Stimulated activated CD8-positive, alpha-beta memory T cell treated with anti-CD3 and anti-CD28 coated beads, Interleukin-4, amount 100 ng/mL, for 1 hour (primary cell): Measurements from ENCODE around the gene SRSF5.

Source experiments
- DNase-seq, 2 donors: peaks; one replicate each; pipeline ENCODE4 v3.0.0-alpha.2; 2020; ENCODE audit warnings: low read depth in 2 of 2, low spot score in 1 of 2

Gene SRSF5

DNA sequence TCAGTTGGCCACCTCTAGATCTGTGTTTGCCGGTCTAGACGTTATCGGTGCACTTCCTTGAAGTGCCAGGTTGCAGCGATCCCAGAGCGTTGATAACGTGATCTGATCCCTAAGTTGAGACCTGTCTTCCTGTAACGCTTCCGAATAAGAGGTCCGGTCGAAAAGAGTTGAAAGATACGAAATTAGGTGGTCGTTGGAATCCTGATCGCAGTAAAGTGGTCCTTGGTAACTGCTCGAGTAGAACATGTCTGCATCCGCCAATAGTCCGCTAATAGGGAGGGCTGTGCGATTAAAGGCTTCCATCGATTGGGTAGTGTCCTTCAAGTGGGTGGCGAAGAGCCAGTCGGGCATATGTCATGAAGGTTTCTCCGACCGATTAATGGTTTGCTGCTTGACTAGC, 2.7 kb downstream of the SRSF5 start:
- no peak for DNase-seq

DNA sequence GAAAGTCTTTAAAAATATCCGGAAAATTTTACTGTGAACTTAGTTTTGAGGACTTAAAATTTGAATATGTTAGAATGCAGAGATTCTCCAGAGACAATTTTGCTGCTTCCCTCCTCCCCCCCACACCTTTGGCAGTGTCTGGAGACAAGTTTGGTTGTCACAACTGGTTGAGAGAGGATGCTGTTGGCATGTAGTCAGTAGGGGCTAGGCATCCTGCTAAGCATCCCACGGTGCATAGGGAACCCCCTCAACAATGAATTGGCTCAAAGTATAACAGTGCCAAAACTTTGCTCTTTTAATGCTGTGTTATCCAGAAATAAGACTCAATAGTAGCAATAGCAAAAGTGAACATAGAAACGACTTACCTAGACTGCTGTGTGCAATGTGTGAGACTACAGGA, 3.6 kb downstream of the SRSF5 start:
- DNase-seq = no peak

DNA sequence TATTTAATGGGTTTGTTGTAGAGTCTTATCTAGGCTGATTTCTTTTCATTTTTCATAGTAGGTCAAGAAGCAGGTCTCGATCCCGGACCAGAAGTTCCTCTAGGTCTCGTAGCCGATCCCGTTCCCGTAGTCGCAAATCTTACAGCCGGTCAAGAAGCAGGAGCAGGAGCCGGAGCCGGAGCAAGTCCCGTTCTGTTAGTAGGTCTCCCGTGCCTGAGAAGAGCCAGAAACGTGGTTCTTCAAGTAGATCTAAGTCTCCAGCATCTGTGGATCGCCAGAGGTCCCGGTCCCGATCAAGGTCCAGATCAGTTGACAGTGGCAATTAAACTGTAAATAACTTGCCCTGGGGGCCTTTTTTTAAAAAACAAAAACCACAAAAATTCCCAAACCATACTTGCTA, 4.2 kb downstream of the SRSF5 start:
- DNase-seq = no peak

DNA sequence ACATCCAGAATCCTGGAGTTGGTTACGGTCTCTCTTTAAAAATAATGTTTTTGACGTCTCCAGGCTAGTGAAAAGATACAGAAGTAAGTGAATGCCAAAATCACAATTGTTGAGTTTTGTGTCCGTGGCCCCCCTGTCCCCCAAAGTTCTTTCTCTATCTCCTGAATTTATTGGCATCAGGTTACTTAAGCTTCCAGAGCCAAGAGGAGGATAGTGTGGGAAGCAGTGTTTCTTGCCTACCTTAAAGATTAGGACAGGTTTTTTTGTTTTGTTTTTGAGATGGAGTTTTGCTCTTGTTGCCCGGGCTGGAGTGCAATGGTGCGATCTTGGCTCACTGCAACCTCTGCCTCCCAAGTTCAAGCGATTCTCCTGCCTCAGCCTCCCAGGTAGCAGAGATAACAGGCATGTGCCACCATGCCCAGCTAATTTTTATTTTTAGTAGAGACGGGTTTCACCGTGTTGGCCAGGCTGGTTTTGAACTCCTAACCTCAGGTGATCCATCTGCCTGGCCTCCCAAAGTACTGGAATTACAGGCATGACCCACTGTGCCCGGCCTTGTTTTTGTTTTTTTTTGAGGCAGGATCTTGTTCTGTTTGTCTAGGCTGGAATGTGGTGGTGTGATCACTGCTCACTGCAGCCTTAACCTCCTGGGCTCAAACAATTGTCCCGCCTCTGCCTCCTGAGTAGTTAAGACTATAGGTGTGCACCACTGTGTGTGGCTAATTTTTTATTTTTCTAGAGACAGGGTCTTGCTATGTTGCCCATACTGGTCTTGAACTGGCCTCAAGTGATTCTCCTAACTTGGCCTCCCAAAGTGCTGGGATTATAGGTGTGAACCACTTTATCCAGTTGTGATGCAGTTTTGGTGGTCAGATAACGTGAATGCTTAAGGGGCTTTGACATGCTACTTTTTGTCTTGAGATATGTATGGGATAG, 5.4 kb downstream of the SRSF5 start:
- no peak for DNase-seq

DNA sequence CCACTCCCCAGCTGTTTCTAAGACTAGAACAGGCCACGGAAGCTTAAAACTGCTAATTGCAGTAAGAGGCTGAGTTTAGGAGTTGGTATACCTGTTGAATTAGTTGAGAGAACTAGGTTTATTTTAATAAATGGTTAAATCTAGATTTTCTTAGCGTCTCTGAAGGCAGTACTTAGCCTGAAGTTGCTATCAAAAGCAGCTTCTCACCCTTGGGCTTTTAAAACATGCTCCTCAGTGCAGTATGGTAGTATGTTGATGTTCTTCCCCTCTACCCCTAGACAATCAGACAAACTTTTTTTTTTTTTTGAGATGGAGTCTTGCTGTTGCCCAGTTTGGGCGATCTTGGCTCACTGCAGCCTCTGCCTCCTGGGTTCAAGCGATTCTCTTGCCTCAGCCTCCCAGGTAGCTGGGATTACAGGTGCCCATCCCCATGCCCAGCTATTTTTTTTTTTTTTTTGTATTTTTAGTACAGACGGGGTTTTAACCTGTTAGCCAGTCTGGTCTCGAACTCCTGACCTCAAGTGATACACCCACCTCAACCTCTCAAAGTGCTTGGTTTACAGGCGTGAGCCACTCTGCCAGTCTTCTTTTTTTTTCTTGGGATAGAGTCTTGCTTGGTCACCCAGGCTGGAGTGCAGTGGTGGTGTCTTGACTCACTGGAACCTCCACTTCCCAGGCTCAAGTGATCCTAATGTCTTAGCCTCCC, 6.8 kb downstream of the SRSF5 start:
- DNase-seq = no peak

DNA sequence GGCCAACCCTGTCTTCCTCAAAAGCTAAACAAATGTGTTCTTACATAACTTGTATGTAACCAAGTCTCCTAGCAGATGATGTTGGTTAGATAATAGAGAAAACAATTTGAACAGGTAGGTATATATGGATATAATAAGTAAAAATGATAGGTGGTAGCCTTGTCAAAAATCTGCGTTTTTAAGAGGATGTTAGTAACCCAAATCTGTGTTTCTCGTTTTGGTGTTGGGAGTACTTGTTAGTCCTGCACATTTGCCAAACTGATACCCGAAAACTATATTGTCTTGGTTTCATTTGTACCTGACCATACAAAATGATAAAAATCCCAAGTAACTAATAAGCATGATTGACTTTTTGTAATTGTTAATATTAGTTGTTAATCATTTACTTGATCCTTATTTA, 8.1 kb downstream of the SRSF5 start:
- DNase-seq = no peak

DNA sequence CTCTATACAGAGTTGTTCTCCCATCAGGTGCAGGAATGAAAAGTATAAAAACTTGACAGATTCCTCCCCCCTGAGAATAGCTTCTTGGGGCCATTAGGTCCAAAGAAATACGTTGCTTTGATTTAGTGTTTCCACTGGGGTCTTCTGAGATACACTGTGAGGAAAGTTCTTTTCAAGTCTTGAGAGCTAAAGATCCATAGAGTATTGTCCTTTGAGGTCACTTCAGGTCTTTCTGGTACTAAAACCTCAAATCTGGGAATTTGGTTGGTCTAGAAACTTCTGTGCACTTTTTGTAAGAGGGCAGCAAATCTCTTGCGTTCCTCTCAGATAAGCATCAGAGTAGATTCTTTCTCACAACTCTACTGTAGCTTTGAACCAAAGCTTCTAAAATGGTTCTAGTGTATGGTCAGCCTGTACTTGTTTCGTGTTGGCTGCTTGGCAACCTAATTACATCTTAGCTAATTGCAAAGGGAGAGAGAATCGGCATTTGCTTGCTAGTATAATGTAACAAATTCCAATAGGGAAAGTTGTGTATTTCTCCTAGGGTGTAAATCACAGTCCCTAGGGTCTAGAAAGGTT, 10.0 kb downstream of the SRSF5 start:
- no peak for DNase-seq

DNA sequence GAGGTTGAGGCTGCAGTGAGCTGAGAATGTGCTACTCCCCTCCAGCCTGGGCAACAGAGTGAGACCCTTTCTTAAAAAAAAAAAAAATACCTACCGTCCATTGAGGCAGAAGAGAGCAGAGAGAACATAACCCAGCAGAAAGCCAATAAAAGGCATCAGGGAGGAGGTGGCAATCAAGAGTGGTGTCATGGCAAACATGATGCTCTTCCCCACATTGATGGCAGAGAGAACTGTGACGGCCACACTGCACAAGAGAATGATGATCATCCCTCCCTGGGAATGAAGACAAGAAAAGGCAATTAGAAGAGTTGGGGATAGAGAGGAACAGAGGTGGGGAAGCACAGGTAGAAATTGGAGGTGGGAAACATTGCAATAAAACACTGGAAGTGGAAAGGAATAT, 12.1 kb downstream of the SRSF5 start:
- DNase-seq = no peak

DNA sequence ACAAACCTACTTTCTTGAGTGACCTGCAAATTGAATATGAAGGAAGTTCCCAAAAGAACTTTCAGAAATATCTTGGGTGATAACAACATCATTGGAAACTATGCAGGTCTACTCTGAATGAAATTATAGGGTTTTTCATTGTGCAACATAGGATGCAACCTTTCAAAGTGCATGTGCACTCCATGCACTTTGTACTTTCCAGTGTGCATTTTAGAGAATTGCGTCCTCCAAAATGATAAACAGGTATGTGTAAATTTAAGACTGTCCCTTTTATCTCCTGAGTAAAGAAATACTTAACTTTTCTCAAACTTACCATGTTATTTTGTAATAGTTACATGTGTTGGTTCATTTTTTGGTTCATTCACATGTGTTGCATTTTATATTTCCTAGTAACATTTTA, 13.2 kb downstream of the SRSF5 start:
- DNase-seq = no peak

DNA sequence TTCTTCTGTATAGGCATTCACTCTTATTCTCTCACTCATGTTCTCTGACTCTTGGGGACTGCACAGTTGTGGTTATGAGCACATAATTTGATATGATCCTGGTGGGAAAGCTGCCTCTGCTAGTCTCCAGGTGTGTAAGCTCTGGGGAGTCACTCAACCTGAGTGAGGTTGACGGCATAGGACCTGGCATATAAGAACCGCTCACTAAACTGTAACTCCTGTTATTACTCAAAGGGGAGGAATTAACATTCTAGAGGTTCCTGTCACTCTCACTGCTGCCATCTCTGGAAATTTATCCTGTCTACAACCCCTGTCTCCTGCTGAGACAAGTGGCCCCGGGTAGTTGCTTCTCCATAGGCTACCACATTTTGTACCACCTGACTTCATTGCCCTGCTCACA, 14.0 kb downstream of the SRSF5 start:
- DNase-seq = no peak

DNA sequence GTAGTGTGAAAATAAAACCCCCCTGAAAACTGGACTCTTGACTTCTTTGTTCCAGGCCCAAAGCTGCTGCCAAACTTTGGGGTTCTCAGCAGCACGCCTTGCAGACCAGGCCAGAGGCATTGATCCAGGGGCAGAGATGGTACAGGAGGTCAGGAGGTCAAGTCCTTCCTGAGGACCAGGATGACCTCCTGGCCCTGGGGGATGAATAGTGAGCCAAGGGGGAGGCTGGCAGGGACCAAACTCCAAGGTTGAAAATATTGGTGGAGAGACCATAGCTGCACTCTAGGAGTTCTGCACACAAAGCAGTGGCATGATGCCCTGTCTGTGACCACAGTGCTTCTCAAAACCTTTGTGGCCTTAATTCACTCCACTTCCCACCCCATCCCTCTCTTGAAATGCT, 18.0 kb downstream of the SRSF5 start:
- no peak for DNase-seq

DNA sequence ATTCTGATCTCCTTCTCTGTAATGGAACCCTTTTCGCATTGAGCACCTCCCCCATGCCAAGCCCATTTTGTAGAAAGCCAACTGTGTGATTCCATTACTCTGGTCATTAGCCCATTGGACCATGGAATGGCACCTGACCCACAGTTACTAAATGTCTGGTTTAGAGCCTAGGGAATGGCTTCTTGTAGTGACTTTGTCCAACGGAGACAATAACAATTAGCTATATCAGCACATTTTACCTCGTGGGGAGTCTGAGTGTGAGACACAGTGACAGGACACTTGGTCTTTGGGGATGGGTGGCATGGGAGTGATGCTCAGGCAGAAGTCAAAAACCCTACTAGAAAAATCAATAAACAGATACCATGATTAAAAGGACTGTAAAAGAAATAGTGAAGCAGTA, 19.7 kb downstream of the SRSF5 start:
- no peak for DNase-seq

DNA sequence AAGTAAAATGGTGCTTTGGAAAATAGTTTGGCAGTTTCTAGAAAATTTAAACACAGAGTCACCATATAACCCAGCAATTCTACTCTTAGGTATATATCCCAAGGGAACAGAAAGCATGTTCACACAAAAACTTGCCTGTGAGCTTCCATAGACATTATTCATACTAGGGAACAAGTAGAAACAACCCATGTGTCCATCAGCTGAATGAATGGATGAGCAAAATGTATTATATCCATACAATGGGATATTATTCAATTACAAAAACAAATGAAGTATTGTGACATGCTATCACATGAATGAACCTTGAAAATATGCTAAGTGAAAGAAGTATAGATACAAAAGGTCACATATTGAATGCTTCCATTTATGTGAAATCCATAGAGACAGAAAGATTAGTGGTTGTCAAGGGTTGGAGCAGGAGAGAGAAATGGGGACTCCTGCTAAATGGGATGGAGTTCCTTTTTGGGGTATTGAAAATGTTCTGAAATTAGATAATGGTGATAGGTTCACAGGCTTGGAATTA, 22.2 kb downstream of the SRSF5 start:
- DNase-seq = no peak

DNA sequence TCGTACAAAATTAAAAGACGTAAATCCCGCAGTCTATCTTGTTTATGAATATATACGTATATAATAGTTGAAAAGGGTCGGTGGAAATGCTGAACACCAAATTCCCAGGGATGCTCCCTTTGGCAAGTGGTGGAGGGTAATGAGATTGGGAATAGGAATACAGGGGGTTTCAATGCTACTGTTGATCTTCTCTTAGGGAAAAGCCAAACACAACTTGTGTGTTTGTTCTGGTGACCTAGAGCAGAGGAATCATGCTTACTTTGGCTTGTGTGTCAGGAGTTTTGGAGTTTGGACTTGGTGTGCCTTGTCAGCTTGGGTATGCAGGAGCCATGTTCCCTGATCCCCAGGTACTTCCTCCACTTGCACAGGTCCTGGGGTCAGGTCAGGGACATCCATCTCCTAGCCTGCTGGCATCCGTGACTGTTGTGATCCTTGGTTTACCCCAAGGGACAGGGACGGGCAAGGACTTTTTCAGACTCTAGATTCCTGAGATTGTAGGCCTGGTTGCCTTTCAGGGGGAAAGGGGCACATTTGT, 26.0 kb downstream of the SRSF5 start:
- DNase-seq = no peak

DNA sequence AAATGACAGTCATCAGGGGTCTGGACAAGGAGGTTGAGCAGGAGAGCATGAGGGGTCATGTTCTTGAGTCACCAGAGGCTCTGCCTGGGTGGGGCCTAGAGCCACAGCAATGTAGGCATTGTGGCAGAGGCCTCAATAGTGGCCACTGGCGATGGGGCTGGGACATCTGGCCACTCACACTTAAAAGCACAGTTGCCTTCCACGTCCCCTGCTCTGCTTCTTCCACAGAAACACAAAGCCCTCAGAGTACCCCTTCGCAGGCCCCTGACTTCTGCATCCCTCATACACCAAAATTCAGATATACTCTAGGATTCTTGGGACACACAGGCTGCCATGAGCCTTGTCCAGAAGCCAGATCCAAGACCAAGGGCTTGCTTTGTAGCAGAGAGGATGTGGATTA, 27.8 kb downstream of the SRSF5 start:
- DNase-seq = no peak

DNA sequence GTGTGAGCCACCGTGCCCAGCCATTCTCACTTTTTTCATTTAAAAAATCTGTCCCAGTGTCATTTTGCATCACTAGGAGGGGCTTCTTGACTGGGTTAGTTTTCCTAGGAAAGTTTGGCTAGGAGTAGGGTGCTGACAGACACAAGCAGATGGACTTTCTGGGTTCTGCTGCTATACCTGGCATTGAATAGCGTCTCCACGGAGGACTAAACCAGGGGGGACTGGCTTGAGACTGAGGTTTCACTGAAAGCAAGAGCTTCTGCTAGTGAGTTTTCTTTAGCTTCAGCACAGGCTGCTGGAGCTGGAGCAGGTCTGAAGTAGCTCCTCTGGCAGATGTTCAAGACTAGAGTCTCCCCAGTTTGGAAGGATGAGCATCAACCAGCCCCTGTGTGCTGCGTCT, 28.7 kb downstream of the SRSF5 start:
- no peak for DNase-seq

DNA sequence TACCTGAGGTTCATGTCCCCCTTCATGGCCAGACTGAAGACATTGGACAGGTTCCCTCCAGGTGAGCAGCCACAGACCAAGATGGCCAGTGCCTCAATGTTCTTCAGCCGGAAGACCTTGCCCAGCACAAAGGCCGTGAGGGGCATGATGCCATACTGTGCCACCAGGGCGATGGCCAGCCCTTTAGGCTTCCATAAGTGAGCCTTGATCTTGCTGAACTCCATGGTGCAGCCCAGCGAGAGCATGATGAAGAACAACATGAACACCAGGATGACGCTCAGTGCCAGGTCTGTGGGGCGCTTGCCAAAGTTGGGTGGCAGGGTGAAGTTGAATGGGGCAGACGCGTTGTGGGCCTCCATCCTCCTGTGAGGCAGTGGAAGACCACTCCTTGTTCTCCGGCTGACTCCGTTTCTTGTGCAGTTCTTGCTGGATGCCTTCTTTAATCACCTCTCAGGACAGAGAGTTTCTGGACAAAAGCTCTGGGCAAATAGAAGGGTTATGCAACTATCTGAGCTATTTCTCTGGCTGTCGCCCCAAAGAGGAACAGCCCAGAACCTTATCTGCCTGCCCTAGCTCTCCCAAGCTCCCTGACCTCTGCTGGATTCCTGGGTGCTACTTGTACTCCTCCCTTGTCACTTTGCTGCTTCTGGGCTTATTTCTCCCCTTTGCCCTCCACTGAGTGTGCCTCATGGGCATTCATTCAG, 30.0 kb downstream of the SRSF5 start, which contains the start of gene SLC10A1:
TSS of gene SLC10A1 (minus strand) at position 445 of the 704 bp plus-strand sequence. CDS start at position 359, 86 bp downstream.
- DNase-seq = no peak

DNA sequence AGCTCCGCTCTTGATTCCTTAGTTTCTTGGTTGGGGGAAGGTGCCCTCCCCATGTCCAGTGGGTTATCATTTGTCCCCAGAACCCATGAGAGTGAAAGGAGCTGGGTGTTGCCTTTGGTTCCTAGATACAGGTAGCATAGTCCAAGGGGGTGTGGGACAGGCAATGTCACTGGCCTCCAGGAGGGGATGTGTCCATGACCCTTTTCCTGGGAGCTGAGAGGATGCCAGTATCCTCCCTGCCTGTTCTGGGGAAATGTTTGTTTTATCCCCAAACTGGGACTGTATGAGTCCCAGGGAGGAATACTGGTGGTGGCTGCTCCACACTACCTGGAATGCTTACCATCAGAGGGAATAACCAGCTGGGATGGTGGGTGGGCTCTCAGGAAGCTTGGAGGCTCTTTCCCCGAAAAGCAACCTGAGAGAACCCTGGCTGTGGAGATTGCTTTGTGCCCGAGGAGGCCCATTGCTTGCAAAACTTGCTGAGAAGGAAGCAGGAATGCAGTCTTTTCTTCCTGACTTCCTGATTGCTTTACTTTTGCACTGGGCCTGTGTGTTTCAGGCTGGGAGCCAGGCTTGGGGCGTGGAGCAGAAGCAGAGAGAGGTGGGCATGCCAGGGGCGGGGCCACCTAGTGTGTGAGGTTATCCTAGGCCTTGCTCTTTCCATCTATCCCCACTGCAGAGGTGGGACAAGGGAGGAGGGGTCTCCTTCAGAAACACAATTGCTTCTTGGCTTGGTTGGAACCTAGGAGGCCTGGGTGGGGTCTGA, 30.8 kb downstream of the SRSF5 start:
- no peak for DNase-seq

DNA sequence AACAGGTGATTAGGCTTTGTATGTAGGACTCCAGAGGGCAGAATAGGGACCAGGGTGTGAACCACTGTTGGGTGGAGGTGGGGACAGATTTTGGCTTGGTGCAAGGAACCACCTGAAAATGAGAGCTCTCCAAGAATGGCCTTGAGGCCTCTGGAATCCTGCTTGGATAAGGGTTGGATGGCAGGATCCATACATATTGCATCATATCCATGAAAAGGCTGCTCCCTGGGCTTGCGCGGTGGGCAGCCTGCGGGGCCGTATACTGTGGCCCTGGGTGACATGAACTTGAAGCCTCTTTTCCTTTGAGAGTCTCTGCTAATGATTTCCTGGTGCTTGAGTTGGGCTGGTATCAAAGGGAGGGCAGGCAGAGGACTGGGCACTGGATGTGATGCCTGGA, 31.4 kb downstream of the SRSF5 start:
- no peak for DNase-seq

DNA sequence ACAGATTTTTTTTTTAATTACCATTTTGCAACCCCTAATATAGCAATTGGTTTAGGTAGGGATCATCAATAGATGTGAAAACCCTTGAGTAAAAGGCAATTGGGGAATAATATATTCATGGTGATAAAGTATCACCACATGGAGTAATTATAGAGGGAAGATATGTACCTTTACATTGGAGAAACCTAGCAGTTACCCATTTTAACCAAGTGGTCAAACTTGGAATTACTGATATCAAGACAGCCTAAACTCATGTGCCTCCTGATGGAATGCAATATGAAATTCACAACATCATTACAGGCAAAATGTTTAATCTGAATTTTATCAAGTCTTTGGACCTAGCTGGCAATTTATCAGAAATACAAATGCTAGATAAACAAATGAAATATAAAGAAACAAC, 36.8 kb downstream of the SRSF5 start:
- DNase-seq = no peak
